Suppressor macrophage treated with lipopolysaccharide for 4 hours (primary cell): ENCODE data around the gene TMPRSS3.
A peak's percentile ranks its signal among the peaks of the same experiment; 100 is the strongest.
"Not testable (repeated sequence)": the region's sequence is repeated elsewhere in the genome, so short reads cannot be mapped to it uniquely, and the experiment has no call there.

Source experiments
- DNase-seq: peaks from one replicate; pipeline ENCODE4 v3.0.0-alpha.2; 2020

The TMPRSS3 gene

DNA sequence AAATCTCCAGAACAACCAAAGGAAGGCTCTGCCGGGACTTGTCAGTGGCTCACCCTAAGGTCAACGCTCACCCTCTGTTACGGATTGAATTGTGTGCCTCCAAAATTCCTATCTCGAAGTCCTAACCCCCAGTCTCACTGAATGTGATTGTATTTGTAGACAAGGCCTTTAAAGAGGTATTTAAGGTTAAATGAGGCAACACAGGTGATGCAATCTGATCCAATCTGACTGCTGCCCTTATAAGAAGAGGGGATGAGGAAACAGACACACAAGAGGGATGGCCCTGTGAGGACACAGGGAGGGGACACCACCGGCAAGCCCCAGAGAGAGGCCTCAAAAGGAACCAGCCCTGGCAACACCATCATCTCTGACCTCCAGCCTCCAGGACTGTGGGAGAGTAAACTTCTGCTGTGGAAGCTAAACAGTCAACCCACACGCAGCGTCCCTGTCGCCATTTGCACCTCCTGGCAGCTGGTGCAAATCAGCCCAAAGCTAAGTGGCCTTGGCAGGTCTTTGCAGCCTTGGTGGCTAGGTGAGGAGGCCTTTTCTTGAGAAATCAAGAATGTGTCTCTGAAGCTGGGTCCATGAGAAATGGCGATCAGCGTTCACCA, 32.1 kb upstream of the TMPRSS3 start:
- DNase-seq, result no peak

DNA sequence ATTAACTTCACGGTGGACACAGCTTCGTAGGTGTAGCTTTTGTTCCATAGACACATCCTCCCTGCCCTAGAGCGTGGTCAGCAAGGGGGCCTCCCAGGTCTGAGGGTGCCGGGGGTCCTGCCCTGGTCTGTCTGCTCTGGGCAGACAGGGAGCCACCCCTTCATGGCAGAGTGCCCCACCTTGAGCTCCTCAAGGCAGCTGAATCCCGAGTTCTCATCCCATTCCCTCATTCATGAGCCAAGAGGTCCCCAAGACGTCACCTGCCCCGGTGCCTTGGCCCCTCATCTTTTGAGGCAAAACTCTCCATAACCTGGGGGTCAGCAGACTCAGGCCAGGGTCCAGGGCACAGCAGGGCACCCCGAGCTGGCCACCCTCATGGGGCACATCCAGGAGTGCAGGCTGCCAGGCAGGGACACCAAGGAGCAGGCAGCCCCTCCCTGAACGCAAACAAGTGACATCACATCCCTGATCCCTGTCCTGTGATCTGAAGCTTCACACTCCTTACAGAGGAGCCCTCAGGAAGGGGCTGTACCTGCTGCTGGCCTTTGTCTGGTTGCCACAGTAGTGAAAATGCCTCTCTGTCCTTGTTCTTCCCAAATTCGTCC, 31.1 kb upstream of the TMPRSS3 start:
- no peak for DNase-seq

DNA sequence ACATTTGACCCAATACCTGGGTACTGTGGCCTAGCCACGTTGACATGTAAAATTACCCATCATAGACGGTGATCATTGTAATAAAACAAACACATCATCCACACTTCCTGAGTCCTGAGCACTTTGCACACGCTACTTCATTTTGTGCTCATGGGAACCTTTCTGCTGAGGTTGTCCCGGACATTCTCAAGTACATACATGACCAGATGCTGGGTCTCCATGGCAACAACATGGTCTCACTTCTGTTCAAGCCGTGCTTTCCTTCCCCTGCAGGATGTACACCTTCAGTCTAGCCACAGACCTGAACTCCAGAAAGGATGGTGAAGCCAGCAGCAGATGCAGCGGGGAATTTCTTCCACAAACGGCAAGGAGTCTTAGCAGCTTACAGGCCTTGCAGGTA, 30.6 kb upstream of the TMPRSS3 start:
- no peak for DNase-seq

DNA sequence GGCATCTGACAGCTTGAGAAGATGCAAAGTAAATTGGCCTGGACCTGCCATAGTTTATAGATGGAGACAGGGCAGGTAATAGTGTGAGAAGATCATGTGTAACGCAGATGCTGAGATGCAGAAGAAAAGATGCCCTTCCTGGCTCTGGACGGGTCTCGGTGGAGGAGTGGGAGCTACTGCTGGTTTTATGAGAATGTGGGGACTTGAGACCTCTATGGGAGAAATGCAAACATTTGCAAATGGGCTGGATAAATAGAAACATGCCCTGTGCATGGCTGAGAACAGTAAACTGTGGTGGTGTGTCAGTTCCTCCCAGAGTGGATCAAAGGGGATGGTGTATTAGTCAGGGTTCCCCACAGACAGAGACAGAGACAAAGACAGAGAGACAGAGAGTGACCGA, 29.7 kb upstream of the TMPRSS3 start:
- DNase-seq, result no peak

DNA sequence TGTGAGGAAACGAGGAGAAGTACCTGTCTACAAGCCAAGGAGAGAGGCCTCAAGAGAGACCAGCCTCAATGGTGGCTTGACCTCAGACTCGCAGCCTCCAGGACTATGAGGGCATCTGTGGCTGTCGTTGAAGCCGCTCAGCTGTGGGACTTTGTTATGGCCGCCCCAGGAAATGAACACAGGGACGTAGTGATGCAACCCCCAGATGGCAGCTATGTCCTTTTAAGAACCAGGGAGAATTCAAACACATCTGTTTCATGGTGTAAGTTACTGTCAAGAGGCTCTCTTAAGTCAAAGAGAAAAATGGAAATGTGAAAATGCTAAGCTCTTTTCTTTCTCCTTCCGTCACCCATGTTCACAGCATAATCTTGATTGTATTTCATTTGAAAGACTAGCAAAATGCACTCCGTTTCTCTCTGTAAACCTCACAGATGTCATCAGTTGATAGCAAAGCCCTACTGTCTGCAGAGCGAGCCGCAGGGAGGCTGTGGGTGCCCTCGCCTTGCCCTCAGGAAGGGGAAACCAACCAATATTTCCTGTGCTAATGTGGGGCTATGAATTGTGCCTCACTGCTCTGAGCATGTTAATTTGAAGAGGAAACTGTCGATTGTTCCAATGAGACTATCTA, 29.2 kb upstream of the TMPRSS3 start:
- peak; percentile 25 for DNase-seq

DNA sequence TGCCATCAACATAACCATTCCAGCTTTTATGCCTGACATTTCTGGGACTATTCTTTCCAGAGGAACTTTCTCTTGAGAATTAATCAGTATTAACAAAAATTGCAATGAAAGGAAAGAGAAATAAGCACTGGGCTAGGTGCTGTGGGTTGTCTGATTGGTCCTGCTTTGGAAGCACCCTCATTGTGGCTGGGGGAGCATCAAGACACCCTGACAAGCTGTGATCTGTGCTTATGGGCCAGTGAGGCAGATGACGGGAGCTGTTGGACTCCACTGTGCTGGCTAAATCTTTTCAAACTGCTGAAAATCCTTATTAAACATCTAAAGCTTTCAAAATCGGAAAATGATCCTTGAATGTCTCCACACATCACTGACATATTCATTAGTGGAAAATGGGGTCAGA, 27.8 kb upstream of the TMPRSS3 start:
- no peak for DNase-seq

DNA sequence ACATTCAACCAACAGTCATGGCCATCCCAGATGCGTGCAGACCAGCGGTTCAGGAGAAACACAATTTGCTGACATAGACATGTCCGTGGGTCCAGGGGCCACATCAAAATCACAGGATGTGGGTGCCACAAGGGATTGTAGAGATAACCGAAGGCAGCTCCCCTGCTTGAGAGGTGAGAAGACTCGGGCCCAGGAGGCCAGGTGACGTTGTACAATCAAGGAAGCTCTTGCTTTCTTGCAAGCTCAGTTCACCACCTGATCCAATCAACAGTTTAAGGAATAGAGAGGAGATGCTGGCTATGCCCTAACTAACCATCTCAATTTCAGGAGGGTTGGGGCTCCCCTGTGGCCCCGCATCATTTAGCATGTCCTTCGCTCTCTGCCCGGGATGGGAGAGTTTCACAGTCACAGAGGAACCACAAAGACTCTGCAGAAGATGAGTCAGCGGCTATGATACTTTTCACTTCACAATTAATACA, 27.4 kb upstream of the TMPRSS3 start:
- DNase-seq, result no peak

DNA sequence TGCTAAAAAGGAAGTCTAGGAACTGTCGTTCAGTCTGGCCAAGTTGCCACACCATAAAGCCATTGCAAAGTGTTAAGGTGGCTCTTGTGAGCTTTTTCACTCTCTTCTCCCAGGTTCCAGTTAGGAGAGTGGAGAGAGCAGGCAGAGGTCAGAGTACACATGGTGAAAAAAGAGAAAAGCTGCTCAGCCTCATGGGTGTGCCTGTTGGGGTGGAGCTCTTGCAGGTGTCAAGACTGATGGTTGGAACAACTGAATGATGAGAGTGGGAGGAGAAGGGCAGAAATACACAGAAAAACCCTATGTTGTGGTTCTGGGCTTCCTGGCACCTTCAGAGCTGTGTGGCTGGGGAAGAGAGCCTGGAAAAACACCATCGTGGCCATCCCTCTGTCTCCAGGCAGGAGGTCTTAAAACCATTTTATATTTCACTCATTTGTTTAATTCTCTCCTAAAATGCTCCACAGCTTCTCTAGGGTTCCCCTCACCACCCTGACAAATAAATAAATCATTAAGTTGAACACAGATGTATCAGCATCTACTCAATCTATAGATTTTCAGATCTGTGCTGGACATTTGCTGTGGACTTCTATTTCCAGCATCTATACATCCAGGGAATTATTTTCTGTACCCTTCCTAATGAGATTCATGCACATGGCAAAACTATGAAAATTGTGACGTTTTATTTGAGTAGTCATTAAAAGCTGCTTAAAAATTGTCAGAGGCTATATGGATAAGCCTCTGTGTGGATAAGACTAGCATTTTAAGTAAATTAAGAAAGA, 25.4 kb upstream of the TMPRSS3 start:
- no peak for DNase-seq

DNA sequence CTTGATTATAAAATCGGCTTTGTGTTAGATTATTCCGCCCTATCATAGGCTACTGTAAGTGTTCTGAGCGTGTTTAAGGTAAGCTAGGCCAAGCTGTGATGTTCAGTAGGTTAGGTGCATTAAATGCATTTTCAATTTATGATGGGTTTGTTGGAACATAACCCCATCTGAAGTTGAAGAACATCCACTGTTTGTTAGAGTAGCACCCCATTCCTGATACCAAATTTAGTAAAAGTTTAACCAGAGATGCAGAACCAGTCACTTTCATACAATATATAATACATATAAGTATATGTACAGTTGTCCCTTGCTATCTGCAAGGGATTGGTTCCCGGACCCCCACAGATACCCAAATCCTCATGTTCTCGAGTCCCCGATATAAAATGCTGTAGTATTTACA, 24.0 kb upstream of the TMPRSS3 start:
- no peak for DNase-seq

DNA sequence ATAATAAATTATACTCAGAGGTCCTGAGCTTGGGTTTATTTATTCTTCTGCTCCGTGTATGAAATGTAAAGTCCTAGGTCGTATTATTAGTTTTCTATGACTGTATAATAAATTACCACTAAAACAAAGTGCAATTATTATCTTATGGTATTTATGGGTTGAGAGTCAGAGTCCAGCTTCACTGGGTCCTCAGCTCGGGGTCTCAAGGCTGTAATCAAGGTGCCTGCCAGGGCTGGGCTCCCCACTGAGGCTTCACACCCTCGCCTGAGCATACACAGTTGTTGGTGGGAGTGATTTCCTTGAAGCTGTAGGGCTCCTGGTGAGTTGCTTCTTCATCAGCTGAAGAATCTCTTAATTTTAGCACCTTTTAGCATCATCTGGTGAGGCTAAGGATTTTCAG, 23.0 kb upstream of the TMPRSS3 start:
- DNase-seq, result no peak

DNA sequence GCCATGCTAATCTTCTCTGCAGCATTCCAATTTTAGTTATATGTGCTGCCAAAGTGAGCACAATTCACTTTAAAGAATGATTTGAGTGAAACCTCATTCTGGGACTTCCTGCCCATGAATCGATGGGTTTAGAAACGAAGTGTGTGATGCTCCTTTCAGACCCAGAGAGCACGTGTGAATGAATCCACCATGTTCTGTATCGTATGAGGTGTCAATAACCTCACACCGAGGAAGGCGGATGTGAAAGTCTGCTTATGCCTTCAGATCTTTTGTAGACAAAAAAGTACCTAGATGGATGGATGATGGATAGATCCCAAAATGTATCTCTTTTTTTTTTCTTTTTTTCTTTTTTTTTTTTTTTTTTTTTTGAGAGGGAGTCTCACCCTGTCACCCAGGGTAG, 21.7 kb upstream of the TMPRSS3 start:
- no peak for DNase-seq

DNA sequence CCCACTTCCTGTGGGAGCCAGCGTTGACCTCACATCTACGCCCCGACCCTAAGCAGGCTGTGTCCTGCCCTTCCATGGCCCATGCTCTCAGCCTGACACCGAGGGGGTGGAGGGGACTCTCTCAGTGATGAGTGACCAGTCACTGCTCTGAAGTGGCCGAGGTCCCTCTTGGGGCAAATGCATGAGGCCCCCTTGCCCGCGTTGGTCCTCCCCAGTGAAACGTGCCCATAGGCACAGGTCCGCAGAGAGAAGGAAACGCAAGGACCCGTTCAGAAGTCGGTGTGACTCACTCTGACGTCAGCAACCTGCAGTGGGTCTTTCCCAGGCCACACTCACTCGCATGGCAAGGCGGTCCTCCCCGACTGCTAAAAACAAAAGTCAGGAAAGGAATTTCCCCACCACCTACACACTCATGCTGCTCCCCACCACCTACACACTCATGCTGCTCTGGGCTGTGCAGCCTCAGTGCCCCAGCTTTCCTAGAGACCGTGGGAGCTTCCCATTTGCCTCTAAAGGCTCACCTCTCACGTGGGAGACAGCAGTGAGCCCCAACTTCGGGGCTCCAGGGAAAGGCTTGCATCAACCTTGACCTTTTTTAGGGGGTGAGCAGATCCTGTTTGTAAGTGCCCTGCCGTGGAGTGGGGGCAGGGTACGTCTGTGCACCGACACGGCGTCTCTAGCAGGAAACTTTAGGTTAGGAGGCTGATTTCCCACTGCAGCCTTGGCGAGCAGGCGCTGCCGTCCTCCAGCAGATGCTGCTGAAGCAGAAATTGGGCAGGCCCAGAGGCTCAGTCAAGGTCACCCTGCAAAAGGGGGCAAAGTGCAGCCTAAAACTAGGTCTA, 19.3 kb upstream of the TMPRSS3 start:
- peak; percentile 78 for DNase-seq

DNA sequence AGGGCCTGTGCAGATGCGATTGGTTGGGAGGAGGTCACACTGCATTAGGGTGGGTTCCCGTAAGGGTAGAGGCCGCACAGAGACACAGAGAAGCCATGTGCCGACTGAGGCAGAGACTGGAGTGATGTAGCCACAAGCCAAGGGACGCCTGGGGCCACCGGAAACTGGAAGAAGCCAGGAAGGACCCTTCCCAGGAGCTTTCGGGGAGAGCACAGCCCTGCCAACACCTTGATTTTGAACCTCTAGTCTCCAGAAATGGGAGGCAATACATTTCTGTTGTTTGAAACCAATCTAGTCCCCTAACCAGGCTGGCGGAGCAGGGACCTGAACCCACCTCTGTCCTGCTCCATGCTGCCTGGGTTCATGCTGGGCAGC, 18.7 kb upstream of the TMPRSS3 start:
- DNase-seq, result no peak

DNA sequence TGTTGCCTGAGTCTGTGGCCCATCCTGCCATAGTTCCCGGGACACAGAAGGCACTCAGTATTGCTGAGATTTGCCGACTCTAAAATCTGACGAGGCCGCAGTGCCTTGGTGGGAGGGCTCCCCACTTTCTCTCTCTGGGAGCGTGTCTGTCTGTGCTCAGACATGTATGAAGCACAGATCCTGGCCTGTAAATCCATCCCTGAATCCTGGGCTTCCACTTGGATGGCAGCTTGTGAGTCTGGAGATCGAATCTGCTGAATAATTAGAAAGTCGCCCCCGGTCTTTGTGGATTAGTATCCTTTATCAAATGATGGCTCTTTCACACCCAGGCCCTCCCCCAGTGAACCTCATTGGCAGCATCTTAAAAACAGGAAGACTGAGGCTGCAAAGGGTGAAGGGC, 18.2 kb upstream of the TMPRSS3 start:
- no peak for DNase-seq

DNA sequence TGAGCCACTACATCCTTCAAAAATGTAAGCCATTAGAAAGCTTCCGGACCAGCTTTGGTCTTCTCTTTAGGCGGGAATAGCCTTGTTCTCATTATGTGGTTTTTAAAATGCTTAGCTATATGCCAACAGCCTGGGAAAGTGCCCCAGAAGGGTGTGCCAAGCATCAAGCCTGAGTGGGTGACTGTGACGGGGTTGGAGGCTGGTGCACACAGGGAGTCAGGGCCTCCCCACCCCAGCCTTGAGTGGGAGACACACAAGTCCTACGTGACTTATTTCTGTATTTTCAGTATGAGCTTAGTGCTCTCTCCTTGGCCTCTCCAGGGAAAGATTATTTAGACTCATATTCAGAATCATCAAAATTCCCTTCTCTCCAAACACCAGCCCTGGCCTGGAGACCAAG, 17.6 kb upstream of the TMPRSS3 start:
- DNase-seq, result no peak

DNA sequence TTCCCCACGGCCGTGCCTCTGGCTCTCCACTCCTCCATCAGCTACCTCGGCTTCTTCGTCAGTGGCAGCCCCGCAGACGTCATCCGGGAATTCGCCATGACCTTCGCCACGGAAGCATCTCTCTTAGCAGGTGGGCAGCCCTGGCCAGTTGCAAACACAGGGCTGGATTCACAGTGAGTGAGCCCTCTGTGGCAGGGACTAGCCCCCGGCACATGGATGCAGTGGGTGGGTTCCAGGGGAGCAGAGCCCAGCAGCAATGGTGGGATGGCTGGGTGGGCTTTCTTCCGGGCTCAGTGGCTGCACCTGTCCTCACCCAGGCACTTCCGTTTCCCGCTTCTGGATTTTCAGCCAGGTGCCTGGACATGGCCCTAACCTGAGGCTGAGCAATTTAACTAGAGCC, 17.2 kb upstream of the TMPRSS3 start:
- no peak for DNase-seq

DNA sequence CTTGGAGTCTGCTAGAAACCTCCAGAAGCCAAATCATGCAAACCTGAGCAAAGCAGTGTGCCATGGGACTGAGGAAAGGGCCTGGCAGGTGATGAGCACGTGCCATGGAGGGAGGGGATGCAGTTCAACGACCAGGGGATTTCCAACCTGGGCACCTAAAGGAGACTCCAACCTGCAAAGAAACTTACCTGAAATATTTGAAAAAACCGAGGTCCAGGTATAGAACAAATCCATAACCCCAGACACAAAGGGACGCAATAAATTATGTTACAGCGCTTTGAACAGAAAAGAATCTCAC, 16.7 kb upstream of the TMPRSS3 start:
- no peak for DNase-seq

DNA sequence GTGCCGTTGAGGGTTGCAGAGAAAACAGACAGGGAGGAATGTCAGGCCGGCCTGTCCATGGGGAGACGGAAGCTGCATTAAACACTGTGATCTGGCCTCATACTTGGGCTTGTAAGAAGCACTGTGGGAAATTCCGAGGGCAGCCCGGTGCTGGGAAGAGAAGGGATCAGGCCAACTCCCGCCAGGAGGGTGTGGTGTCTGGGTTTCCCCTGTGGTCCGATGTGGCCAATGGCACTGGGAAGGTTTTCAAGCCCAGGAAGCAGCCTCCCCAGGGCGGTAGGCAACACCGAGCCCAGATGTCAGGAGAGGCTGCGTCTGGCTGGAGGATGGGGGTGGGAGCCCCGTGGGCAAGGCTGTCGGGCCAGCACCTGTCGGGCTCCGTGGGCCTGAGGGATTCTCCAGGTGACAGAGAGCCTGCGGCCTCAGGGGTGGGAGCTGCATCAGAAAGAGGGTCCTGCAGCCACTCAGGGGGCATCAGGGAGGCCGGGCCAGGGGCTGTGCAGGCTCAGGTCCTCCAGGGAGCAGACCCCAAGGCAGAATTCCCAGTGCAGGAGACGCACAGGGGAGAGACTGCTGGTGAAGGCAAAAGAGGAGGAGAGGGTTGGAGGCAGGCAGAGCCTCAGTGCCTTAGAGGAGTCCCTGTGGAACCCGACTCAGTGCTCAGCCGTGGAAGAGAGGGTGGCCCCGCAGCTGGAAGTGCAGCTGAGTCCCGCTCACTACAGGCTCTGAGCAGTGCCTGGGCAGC, 16.2 kb upstream of the TMPRSS3 start:
- no peak for DNase-seq

DNA sequence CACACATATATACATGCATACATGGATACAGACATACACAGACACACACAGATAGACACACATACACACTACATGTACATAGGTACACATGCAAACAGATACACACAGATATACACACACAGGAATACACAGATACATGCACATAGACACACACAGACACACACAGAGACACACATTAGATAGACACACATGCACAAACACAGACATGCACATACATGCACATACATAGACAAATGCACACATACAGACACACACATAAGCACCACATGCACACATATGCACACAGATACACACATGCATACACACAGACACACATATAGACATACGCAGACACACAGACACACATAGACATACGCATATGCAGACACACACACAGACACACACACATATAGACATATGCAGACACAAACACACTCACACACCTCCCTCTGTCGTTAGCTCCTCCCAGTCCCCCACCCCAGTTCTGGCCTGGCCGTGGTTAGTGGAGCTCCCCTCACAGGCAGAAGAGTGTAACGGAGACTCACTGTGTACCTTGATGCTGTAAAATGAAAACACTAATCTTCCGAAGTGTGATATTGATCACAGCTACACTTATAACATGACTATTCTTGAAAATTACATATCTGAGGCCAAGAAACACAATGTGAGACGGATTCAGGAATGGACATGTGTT, 15.5 kb upstream of the TMPRSS3 start:
- no peak for DNase-seq

DNA sequence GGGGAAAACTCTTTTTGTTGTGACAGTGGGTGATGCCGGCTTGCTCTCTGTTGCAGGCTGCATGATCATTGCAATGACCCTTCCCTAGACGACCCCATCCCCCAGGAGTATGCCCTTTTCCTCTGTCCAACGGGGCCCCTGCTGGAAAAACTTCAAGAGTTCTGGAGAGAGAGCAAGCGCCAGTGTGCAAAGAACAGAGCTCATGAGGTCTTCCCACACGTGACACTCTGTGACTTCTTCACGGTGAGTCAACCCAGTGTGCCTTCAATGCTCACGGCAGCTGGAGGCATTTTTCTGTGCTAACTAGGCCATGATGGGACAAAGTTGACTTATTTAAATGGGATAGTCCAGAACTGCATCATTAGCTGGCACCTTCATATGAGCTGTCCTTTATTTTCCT, 13.5 kb upstream of the TMPRSS3 start:
- DNase-seq, result no peak

DNA sequence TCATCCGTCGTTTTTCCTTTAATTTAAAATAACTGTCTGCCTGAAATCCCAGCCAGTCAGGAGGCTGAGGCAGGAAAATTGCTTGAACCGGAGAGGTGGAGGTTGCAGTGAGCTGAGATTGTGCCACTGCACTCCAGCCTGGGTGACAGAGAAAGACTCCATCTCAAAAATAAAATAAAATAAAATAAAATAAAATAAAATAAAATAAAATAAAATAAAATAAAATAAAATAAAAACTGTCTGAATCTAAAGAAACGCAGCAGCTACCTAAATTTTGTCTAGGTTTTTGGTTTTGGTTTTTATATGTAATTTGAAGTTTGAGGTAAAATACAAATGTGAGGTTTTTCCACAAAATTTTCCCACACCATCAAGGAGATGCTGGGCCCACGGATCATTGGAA, 12.9 kb upstream of the TMPRSS3 start:
- DNase-seq, result not testable (repeated sequence)

DNA sequence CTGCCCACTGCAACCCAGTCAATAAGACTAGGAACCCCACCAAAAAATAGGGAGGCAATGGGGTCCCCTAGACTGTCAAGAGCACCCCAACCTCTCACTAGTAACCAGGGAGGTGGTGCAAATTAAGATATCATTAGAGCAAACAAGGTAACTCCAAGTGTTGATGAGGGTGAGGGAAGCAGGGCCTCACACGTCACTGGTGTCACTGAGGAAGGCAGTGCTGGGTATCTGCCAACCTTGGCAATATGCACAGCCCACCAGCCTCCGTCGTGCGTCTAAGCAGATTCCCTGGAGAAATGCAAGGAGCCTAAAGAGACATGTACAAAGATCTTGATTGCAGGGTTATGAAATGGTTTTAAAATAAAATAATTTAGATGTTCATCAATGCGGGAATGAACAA, 11.6 kb upstream of the TMPRSS3 start:
- no peak for DNase-seq
